Progenitor cell of endocrine pancreas (in vitro differentiated cells): ENCODE results near the gene GRID2. TPM values are rescaled to one million over a fixed set of nuclear protein-coding genes. Genes with fewer than 3 reads are reported as not detected.

Experiments used
- DNase-seq: peaks from one replicate; pipeline ENCODE4 v3.0.0; 2021; ENCODE audit warnings: low spot score; ENCODE audit not compliant: unreplicated experiment
- H3K27ac Mint-ChIP-seq: 2 replicates; pipeline ENCODE4 v1.8.0; 2021; ENCODE audit warnings: mild to moderate bottlenecking, moderate library complexity, mixed read lengths
- H3K27me3 Mint-ChIP-seq: 2 replicates; pipeline ENCODE4 v1.8.0; 2021; ENCODE audit warnings: mixed read lengths
- H3K36me3 Mint-ChIP-seq: 2 replicates; pipeline ENCODE4 v1.8.0; 2022; ENCODE audit warnings: mixed read lengths; ENCODE audit not compliant: insufficient read depth
- H3K4me1 Mint-ChIP-seq: 2 replicates; pipeline ENCODE4 v1.8.0; 2021; ENCODE audit warnings: low read depth, mixed read lengths
- H3K4me3 Mint-ChIP-seq: 2 replicates; pipeline ENCODE4 v1.8.0; 2021; ENCODE audit warnings: low read depth, mild to moderate bottlenecking, moderate library complexity, mixed read lengths
- H3K9me3 Mint-ChIP-seq: 2 replicates; pipeline ENCODE4 v1.8.0; 2021; ENCODE audit warnings: low read depth, mixed read lengths
- total RNA-seq: library from RNA; stranded (reverse); gene quantifications from 2 replicates; pipeline ENCODE4 v1.2.1, GENCODE V29; 2021
- TF ChIP-seq, protein P1 (sequence below): fragments of 200-600 bp; sonication (generic); IDR thresholded peaks from one replicate; pipeline ENCODE4 v1.5.0; 2021; ENCODE audit warnings: antibody characterized with exemption, mild to moderate bottlenecking; ENCODE audit not compliant: unreplicated experiment

GRID2 gene
- total RNA-seq, 1 donor from 2014 or later = 0.69 TPM

DNA sequence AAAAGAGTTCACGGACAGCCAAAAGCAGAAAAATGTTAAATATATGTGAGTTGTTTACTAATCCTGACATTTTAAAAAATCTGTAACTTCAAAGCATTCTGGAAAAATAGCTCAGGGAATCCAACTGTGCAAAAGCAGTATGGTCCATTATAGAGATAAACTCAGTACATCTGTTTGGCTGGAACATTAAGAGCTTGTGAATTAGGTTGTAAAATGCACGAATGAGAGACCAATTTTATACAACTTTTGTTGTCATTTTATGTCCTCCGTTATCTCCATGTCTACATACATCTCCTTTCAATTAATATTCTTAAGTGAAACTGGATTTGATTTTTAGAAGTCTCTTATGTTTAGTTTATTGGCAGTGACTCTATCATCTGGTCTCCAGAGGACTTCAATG is 1157.8 kb downstream of the GRID2 start:
- Mint-ChIP-seq H3K36me3 (no peaks in the 10 kb centered on the region), H3K27ac (no peak overlapping the region), H3K27me3 (no peaks in the 10 kb centered on the region), H3K4me3 (no peak overlapping the region), H3K4me1 (no peaks in the 10 kb centered on the region), H3K9me3 (no peaks in the 10 kb centered on the region)
- TF ChIP-seq, protein P1, sequence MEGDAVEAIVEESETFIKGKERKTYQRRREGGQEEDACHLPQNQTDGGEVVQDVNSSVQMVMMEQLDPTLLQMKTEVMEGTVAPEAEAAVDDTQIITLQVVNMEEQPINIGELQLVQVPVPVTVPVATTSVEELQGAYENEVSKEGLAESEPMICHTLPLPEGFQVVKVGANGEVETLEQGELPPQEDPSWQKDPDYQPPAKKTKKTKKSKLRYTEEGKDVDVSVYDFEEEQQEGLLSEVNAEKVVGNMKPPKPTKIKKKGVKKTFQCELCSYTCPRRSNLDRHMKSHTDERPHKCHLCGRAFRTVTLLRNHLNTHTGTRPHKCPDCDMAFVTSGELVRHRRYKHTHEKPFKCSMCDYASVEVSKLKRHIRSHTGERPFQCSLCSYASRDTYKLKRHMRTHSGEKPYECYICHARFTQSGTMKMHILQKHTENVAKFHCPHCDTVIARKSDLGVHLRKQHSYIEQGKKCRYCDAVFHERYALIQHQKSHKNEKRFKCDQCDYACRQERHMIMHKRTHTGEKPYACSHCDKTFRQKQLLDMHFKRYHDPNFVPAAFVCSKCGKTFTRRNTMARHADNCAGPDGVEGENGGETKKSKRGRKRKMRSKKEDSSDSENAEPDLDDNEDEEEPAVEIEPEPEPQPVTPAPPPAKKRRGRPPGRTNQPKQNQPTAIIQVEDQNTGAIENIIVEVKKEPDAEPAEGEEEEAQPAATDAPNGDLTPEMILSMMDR = no peak
- DNase-seq = no peak

DNA sequence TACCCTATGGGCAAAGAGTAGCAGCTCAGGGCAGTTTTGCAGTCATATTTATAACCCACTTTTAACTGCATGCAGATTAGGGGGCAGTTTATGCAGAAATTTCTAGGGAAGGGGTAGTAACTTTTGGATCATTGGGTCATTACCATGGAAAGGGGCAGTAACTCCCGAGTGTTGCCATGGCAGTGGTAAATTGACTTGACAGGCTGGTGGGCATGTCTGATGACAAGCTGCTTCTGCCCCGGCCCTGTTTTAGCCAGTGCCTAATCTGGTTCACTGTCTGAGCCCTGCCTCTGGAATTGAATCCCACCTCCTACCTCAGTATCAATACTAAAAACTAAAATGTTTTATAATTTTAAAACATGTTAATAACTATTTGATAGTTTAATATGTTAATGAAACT is 1162.7 kb downstream of the GRID2 start:
- no peak for DNase-seq
- H3K27ac Mint-ChIP-seq = no peak overlapping the region
- H3K27me3 Mint-ChIP-seq = no peaks in the 10 kb centered on the region

GRCh38 chr4:93467484-93468155 is 1163.9 kb downstream of the GRID2 start:
- DNase-seq = no peak
- no peaks in the 10 kb centered on the region for H3K9me3 Mint-ChIP-seq

More for the DNA sequence above, 1162.7 kb downstream of the GRID2 start:
- TF ChIP-seq, protein P1 = no peak
- Mint-ChIP-seq H3K36me3 (no peaks in the 10 kb centered on the region), H3K9me3 (no peaks in the 10 kb centered on the region), H3K4me1 (peaks cover 7% of the 10 kb centered on the region), H3K4me3 (no peak overlapping the region)

GRCh38 chr4:93469560-93469959 is 1165.8 kb downstream of the GRID2 start:
- Mint-ChIP-seq H3K36me3 (no peaks in the 10 kb centered on the region), H3K27me3 (no peaks in the 10 kb centered on the region), H3K9me3 (no peaks in the 10 kb centered on the region), H3K27ac (no peak overlapping the region), H3K4me3 (no peak overlapping the region), H3K4me1 (peaks cover 7% of the 10 kb centered on the region)
- no peak for DNase-seq
- TF ChIP-seq, protein P1 = no peak

More at GRCh38 chr4:93467484-93468155, 1163.9 kb downstream of the GRID2 start:
- Mint-ChIP-seq H3K27ac (no peak overlapping the region), H3K4me3 (no peak overlapping the region), H3K4me1 (peaks cover 7% of the 10 kb centered on the region), H3K36me3 (no peaks in the 10 kb centered on the region), H3K27me3 (no peaks in the 10 kb centered on the region)
- TF ChIP-seq, protein P1 = no peak

GRCh38 chr4:93475730-93476129 is 1172.0 kb downstream of the GRID2 start:
- H3K27ac Mint-ChIP-seq = no peak overlapping the region
- H3K36me3 Mint-ChIP-seq = no peaks in the 10 kb centered on the region
- H3K27me3 Mint-ChIP-seq = no peaks in the 10 kb centered on the region
- DNase-seq = no peak
- TF ChIP-seq, protein P1 = no peak
- no peak overlapping the region for H3K4me3 Mint-ChIP-seq
- no peaks in the 10 kb centered on the region for H3K4me1 Mint-ChIP-seq
- no peaks in the 10 kb centered on the region for H3K9me3 Mint-ChIP-seq
